Stimulated activated effector memory CD8-positive, alpha-beta T cell treated with anti-CD3 and anti-CD28 coated beads, Interleukin-12 subunit alpha, Interleukin-12 subunit beta, amount 100 ng/mL, for 72 hours (primary cell): ENCODE data around the gene CACNA1C.

Source experiments
- ATAC-seq: fragments of 150-1000 bp; cut with Tn5 transposase; 2 replicates; pipeline ENCODE4 v1.10.0; 2021
- DNase-seq, 2 donors: peaks; one replicate each; pipeline ENCODE4 v3.0.0; 2021 to 2022; ENCODE audit warnings: low spot score in 2 of 2
- H3K27ac Mint-ChIP-seq: one replicate; pipeline ENCODE4 v1.8.0; 2022; ENCODE audit warnings: mild to moderate bottlenecking, mixed read lengths
- H3K36me3 Mint-ChIP-seq: one replicate; pipeline ENCODE4 v1.8.0; 2022; ENCODE audit warnings: mild to moderate bottlenecking, mixed read lengths
- H3K4me1 Mint-ChIP-seq: one replicate; pipeline ENCODE4 v1.8.0; 2022; ENCODE audit warnings: mixed read lengths
- H3K4me3 Mint-ChIP-seq: one replicate; pipeline ENCODE4 v1.8.0; 2022; ENCODE audit warnings: mild to moderate bottlenecking, mixed read lengths
- H3K9me3 Mint-ChIP-seq: one replicate; pipeline ENCODE4 v1.8.0; 2022; ENCODE audit warnings: mixed read lengths

The CACNA1C gene

DNA sequence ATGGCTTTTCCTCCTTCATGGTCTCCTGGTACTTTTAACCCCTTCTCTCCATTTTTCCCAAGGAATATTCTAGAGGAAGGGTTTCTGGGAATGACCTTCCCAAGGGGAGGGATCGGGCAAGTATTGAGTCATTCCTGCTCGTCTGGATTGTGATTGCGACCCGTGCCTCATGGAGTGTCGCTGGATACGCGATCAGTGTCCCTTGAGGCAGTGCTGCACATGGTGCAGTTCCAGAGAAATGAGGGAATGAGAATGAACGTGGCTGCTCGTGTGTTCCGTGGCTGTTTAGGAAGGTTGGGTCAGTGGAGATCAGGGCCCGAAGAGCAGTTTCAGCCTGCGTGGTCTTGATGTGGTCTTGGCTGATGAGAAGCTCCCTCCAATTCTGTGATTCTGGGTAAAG, 234.4 kb downstream of the CACNA1C start:
- Mint-ChIP-seq H3K4me3 (no peak overlapping the region), H3K4me1 (peaks cover 5% of the 10 kb centered on the region), H3K9me3 (no peaks in the 10 kb centered on the region), H3K36me3 (no peaks in the 10 kb centered on the region), H3K27ac (no peak overlapping the region)
- ATAC-seq (no peak), DNase-seq (no peak)

DNA sequence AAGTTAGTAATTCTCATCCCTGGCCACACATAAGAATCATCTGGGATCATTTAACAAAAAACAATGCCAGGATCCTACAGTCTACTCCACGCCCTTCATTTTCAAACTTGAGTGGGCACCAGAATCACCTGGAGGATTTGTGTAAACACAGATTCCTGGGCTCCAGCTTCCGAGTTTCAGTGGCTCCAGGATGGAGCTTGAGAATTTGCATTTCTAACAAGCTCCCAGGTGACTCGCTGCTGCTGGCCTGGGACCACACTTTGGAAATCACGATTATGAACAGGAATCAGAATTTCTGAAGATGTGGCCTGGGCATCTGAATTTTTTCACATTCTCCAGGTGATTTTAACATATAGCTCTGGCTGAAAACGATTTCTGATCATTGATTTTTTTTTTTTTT, 234.8 kb downstream of the CACNA1C start:
- H3K9me3 Mint-ChIP-seq = no peaks in the 10 kb centered on the region
- no peak for DNase-seq
- no peaks in the 10 kb centered on the region for H3K36me3 Mint-ChIP-seq
- H3K4me3 Mint-ChIP-seq = no peak overlapping the region
- no peak overlapping the region for H3K27ac Mint-ChIP-seq
- peaks cover 5% of the 10 kb centered on the region for H3K4me1 Mint-ChIP-seq
- ATAC-seq = no peak

DNA sequence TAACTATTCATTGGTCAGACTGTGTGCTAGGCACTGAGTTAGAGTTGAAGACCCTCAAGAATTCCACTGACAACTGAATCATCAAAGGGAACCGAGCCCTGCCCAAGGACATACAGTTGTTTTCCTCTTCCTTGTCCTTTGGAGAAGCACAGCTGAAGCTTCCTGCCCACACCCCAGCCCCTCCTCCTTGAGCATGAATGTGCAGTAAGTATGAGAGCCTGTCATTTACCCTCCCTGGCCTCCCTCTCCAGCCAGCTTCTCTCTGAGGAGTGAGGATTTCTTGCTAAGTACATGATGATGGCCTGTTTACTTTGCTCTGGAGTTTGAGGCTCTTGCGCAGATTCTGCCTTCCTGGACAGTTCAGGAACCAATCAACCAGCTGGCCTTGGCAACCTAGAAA, 235.2 kb downstream of the CACNA1C start:
- no peak for ATAC-seq
- no peak overlapping the region for H3K27ac Mint-ChIP-seq
- H3K9me3 Mint-ChIP-seq = no peaks in the 10 kb centered on the region
- DNase-seq = no peak
- H3K4me3 Mint-ChIP-seq = no peak overlapping the region
- peaks cover 5% of the 10 kb centered on the region for H3K4me1 Mint-ChIP-seq
- no peaks in the 10 kb centered on the region for H3K36me3 Mint-ChIP-seq

DNA sequence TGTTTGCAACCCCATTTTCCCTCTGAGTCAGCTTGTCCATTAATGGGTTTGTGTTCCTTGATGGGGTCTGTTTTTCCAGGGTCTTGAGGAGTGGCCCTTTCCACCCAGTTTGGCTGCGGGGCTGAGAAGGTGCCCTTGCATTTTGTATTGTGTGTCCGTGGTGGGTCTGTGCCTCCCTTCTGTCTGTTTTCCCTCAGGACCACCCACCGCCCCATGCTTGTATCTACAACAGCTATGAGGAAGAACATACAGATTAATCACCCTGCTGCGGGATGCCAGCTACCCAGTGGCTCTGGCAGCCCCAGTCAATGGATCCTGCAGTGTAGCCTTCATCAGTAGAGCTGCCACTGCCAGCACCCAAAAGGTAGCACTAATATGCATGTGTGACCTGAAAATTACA, 235.7 kb downstream of the CACNA1C start:
- DNase-seq (no peak), ATAC-seq (no peak)
- Mint-ChIP-seq H3K4me1 (peaks cover 5% of the 10 kb centered on the region), H3K36me3 (no peaks in the 10 kb centered on the region), H3K27ac (no peak overlapping the region), H3K9me3 (no peaks in the 10 kb centered on the region), H3K4me3 (no peak overlapping the region)

DNA sequence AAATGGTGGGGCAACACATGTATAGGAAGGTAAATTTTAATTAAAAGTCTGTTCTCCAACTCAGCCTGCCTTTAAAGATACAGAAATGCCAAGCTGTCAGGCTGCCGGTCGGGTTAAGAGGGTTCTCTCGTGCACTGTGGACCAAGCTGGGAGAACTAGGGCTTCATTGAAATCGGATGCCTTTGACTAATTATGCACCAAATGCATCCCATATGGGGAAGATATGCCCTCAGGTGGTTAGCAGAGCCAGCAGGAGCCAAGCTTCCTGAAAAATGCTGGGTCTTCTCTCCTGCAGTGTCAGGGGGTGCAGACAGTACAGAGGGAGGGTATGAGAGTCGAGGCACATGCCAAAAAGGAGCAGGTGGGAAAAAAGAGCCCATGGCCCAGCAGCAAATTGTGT, 236.1 kb downstream of the CACNA1C start:
- H3K4me1 Mint-ChIP-seq = peaks cover 5% of the 10 kb centered on the region
- no peak overlapping the region for H3K4me3 Mint-ChIP-seq
- H3K9me3 Mint-ChIP-seq = no peaks in the 10 kb centered on the region
- ATAC-seq (no peak), DNase-seq (no peak)
- no peaks in the 10 kb centered on the region for H3K36me3 Mint-ChIP-seq
- H3K27ac Mint-ChIP-seq = no peak overlapping the region

DNA sequence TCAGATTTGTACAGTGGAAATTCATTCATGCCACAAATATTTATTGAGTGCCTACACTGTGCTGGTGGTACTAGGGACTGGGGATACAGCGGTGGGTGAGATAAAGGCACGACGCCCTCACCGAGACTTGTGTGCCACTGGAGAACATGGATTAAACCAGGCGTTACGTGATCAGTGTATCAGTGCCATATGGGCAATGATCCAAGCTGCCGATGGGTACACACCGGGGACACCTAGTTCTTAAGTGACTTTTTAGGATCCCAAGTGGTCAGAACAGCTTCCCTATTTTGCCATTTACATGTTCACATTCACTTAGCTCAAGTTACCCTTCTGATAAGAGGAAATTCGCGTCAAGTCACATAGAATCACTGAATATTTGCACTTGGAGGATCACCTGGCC, 236.7 kb downstream of the CACNA1C start:
- H3K36me3 Mint-ChIP-seq = no peaks in the 10 kb centered on the region
- ATAC-seq (no peak), DNase-seq (no peak)
- peaks cover 5% of the 10 kb centered on the region for H3K4me1 Mint-ChIP-seq
- no peak overlapping the region for H3K27ac Mint-ChIP-seq
- H3K9me3 Mint-ChIP-seq = no peaks in the 10 kb centered on the region
- no peak overlapping the region for H3K4me3 Mint-ChIP-seq

DNA sequence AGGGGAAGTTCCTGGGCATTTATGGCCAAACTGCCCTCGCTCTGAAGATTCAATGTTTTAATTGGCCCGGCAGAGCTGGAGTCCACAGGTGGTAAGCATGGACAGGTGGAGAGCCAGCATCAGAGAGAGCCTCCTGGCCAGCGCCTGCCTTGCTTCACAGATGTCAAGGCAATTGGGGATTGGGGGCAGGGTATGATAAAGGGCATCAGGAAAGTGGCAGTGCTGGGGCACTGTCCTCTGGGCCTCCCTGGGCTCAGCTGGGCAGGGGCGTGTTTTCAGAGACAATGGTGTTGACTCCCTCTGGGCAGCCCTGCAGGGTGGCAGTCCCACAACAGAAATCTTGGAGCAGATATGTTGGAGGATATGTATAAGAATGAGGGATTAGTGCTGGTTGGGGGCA, 237.3 kb downstream of the CACNA1C start:
- H3K36me3 Mint-ChIP-seq = no peaks in the 10 kb centered on the region
- no peaks in the 10 kb centered on the region for H3K9me3 Mint-ChIP-seq
- no peak overlapping the region for H3K27ac Mint-ChIP-seq
- no peak for DNase-seq
- H3K4me3 Mint-ChIP-seq = no peak overlapping the region
- peaks cover 5% of the 10 kb centered on the region for H3K4me1 Mint-ChIP-seq
- ATAC-seq = no peak

DNA sequence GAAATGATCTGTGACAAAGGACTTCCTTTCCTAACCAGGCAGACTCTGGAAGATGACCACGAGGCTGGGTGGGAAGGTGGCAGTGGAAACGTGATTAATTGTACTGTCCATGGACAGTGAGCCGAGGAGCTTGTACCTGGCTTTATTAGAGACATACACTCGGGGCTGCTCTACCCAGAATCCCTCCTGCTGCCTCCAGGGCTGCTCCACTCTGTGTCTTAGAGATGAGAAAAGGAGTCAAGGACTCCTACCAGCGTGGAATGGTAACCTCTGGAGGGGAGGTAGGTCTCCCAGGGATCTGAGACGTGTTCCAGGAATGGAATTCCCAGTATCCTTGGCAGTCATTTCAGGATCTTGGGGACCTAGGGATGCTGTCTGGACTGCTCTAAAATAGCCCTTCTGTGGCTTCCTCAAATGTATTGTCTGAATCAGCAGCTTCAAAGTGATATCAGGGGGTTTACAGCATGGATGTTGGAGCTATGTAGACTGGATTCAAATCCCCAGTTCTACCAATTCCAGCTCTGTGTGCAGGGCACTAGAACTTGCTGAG, 237.8 kb downstream of the CACNA1C start:
- Mint-ChIP-seq H3K27ac (no peak overlapping the region), H3K36me3 (no peaks in the 10 kb centered on the region), H3K9me3 (no peaks in the 10 kb centered on the region), H3K4me1 (peaks cover 6% of the 10 kb centered on the region), H3K4me3 (no peak overlapping the region)
- ATAC-seq (no peak), DNase-seq (no peak)

DNA sequence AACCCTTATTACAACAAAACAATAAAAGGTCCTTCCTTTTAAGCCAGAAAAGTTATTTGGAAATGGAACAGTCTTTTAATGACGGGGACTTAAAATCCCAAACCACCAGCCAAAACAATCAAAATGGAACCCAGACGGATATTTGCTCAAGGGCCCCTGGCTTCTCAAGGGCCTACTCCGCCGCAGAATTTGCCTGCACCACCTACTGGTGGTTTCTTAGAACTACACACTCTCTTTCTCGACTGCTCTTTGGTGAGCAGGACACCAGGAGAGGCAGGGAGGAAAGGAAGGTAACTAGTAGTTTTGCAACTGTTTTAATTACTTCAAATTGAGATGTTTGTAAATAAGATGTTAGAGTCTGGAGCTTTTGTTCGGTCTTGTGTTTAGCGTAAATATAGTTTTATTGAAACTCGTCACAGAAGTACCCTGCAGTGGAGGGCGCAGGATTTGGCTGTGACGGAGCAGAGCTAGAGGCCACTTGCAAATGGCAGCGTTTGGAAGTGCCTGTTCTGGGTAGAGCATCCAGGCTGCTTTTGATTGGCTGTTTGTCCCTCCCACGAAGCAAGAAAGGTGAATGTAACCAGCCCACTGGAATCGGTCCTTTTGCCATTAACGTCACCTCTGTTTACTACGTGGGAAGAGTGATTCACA, 238.5 kb downstream of the CACNA1C start:
- no peak overlapping the region for H3K4me3 Mint-ChIP-seq
- H3K4me1 Mint-ChIP-seq = peaks cover 6% of the 10 kb centered on the region
- H3K27ac Mint-ChIP-seq = no peak overlapping the region
- ATAC-seq = peak; percentile 49
- H3K36me3 Mint-ChIP-seq = no peaks in the 10 kb centered on the region
- DNase-seq = peak; percentile 15 to 64
- no peaks in the 10 kb centered on the region for H3K9me3 Mint-ChIP-seq

DNA sequence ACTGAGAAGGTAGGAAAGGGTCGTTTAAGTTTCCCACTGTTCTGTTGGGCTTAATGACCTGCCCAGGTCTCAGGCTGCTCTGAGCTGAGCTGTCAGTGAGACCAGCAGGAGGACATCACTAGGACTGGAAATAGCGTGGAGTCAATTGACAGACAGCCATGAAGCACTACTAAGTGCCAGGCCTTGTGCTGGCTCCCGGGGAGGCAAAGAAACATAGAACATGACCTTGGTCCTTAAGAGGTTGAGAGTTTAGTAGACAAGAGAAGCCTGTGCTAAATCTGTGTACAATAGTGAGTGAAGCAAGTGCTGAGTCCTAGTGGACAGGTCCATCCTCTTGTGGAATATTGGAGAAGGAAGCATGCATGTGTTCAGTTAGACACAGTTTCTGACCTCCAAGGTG, 239.2 kb downstream of the CACNA1C start:
- no peak for ATAC-seq
- Mint-ChIP-seq H3K4me3 (no peak overlapping the region), H3K9me3 (no peaks in the 10 kb centered on the region), H3K36me3 (no peaks in the 10 kb centered on the region), H3K27ac (no peak overlapping the region), H3K4me1 (peaks cover 6% of the 10 kb centered on the region)
- DNase-seq = no peak

DNA sequence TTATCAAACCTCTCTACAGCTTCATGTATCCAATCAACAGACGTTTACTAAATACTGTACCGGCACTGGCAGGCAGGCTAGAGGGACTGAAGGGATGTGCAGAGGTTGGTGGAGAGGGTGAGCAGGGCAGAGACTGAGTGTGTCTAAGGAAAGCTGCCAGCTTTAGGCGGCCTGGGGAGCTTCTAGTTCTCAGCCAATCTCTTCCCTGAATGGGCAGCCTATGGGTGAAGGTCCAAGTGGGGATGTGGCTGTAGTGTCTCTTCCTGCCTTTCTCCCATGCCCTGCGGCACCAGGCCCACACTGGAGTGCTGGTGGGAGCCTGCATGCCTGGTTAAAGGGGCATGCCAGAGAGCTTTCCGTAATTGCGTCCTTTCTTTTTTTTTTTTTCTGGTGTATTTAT, 239.8 kb downstream of the CACNA1C start:
- peaks cover 6% of the 10 kb centered on the region for H3K4me1 Mint-ChIP-seq
- no peak overlapping the region for H3K27ac Mint-ChIP-seq
- no peak overlapping the region for H3K4me3 Mint-ChIP-seq
- ATAC-seq = no peak
- no peaks in the 10 kb centered on the region for H3K36me3 Mint-ChIP-seq
- no peak for DNase-seq
- H3K9me3 Mint-ChIP-seq = no peaks in the 10 kb centered on the region

DNA sequence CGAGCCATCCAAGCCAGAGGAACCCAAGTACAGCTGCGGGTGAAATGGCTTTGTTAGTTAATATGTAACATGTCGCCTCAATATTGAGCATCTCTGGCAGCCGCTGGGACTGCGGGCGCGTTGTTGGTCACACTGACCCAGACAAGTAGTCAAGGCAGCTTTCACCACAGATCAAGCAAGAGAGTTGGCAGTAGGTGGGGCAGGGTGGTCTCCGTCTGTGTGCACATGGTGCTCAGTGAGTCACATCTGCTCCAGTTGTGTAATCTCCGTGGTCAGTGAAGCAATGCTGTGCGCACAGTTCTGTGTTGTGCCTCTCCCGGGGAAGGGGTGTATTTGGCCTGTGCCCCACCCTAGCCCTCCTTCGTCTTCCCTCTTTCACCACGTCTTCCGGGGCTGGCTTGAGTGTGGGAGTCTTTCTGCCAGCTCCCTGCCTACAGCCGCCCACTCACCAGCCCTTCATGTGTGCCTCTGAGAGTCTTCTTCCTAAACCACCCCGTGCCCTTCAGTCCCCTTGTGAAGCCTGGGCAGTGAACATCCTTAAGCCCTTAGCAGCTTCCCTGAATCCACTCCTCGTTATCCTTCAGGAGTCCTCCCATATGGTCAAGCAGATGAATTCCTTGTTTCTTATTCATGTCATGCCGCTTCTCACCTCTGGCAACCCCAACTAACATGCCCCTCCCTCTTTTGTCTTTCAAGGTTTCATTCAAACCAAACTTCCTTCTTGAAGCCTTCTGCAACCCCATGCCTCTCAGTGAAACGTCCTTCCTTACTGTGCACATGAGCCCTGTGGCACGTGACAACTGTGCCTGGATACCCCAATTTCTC, 242.1 kb downstream of the CACNA1C start:
- no peak overlapping the region for H3K27ac Mint-ChIP-seq
- peaks cover 6% of the 10 kb centered on the region for H3K4me1 Mint-ChIP-seq
- no peaks in the 10 kb centered on the region for H3K36me3 Mint-ChIP-seq
- no peak overlapping the region for H3K4me3 Mint-ChIP-seq
- DNase-seq (no peak), ATAC-seq (no peak)
- H3K9me3 Mint-ChIP-seq = no peaks in the 10 kb centered on the region

DNA sequence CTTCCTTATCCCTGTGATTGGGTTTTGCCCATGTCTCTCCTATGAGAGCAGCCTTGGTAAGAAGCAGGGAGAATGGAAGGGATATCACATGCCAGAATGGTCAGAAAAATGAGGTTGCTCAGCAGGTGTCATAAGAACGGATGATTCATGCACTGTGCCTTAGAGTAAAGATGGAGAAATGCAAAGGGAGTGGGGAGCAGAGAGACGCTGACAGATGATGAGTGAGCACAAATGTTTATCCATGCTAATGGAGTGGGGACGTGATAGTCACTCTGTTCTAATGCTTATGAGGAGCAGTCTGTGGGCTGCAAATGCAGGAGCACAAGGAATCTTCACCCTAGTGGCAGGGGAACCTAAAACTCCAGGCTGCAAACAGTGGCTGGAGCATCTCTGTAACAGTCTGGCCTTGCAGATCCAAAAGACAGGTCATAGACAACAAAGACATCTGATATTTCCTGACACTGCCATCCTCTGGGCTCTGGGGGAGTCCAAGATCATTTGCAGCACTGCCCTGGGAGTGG, 243.2 kb downstream of the CACNA1C start:
- no peak overlapping the region for H3K27ac Mint-ChIP-seq
- no peak for DNase-seq
- no peaks in the 10 kb centered on the region for H3K36me3 Mint-ChIP-seq
- H3K4me3 Mint-ChIP-seq = no peak overlapping the region
- peaks cover 6% of the 10 kb centered on the region for H3K4me1 Mint-ChIP-seq
- H3K9me3 Mint-ChIP-seq = no peaks in the 10 kb centered on the region
- ATAC-seq = no peak

DNA sequence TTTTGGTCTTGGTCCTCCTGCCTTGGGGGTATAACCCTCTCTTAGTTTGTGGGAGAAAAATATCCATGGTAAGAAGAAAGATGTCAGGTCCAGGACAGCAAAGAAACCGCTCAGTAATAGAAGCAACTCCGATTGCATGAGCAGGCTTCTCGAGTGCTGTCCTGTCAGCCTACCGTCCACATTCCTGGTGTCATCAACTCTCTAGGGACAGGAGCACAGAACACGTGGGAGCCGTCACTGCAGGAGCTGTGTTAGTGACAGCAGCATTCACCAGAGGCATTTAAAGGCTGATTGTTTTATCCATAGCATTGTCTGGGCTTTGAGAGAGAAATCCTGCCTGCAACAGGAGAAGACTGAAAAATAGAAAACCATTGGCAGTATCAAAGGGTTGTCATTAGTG, 244.2 kb downstream of the CACNA1C start:
- ATAC-seq = no peak

DNA sequence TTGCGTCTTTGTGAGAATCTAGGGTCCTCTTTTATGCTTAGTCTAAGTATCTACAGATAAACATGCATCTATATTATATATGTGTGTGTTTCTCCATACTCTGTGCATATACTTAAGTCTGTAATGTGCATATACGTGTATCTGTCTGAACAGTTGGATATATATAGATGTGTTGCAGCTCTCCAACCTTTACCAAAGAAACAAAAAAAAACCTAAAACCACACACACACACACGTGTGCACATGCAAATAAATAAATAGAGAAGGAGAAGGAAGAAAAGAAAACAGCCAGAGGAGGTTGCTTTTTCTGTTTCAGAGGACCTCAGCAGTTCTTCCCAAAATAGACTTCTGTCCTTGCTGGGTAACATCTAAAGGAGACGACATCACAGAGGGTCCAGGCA, 244.9 kb downstream of the CACNA1C start:
- Mint-ChIP-seq H3K36me3 (no peaks in the 10 kb centered on the region), H3K9me3 (no peaks in the 10 kb centered on the region), H3K4me1 (peaks cover 6% of the 10 kb centered on the region), H3K4me3 (no peak overlapping the region), H3K27ac (no peak overlapping the region)
- ATAC-seq = no peak
- DNase-seq = no peak

More for the DNA sequence above, 244.2 kb downstream of the CACNA1C start:
- no peak for DNase-seq
- no peaks in the 10 kb centered on the region for H3K36me3 Mint-ChIP-seq
- H3K4me1 Mint-ChIP-seq = peaks cover 6% of the 10 kb centered on the region
- H3K9me3 Mint-ChIP-seq = no peaks in the 10 kb centered on the region
- H3K27ac Mint-ChIP-seq = no peak overlapping the region
- H3K4me3 Mint-ChIP-seq = no peak overlapping the region
